Hematopoietic multipotent progenitor cell treated with erythropoietin and hydrocortisone succinate and interleukin-3 and kit ligand, for 4 days (in vitro differentiated cells): ENCODE results near the gene FBXL22.
"Not testable (repeated sequence)": the region's sequence is repeated elsewhere in the genome, so short reads cannot be mapped to it uniquely, and the experiment has no call there.

Experiments used
- DNase-seq: peaks from one replicate; pipeline ENCODE4 v3.0.0-alpha.2; 2015

Gene FBXL22

GRCh38 chr15:63615935-63616334 lies 18.7 kb downstream of the FBXL22 start:
- DNase-seq: no peak

- not testable (repeated sequence) for DNase-seq
These were observed 20.0 kb downstream of the FBXL22 start for GRCh38 chr15:63617147-63617546.

- not testable (repeated sequence) for DNase-seq
These were observed 20.4 kb downstream of the FBXL22 start for GRCh38 chr15:63617627-63618026.

- DNase-seq: not testable (repeated sequence)
These were observed 23.6 kb downstream of the FBXL22 start for GRCh38 chr15:63620760-63621159.

GRCh38 chr15:63623232-63623969 lies 26.2 kb downstream of the FBXL22 start:
- DNase-seq: no peak

GRCh38 chr15:63626955-63627354 lies 29.8 kb downstream of the FBXL22 start:
- no peak for DNase-seq

- no peak for DNase-seq
These were observed 31.1 kb downstream of the FBXL22 start for GRCh38 chr15:63628123-63628822.

- no peak for DNase-seq
These were observed 33.0 kb downstream of the FBXL22 start for GRCh38 chr15:63630036-63630751.

- DNase-seq: no peak
These were observed 36.1 kb downstream of the FBXL22 start for GRCh38 chr15:63633312-63633711.

- no peak for DNase-seq
These were observed 37.0 kb downstream of the FBXL22 start for GRCh38 chr15:63634154-63634553.

- no peak for DNase-seq
These were observed 39.4 kb downstream of the FBXL22 start for GRCh38 chr15:63636518-63637061.

- DNase-seq: no peak
These were observed 41.7 kb downstream of the FBXL22 start for GRCh38 chr15:63638839-63639238.

GRCh38 chr15:63640146-63640545 lies 43.0 kb downstream of the FBXL22 start:
- DNase-seq: no peak
